LNCaP clone FGC (cell line): ENCODE results near the gene MYCL.
A peak's percentile ranks its signal among the peaks of the same experiment; 100 is the strongest.

Source experiments
- DNase-seq: peaks from one replicate; pipeline ENCODE4 v3.0.0-alpha.2; 2011; ENCODE audit warnings: low read depth
- H3K4me3 ChIP-seq: 2 replicates; pipeline ENCODE4 v1.5.1; 2011; ENCODE audit warnings: mild to moderate bottlenecking, low read depth, low read length, control low read depth
- TF ChIP-seq, protein P1 (sequence below): IDR thresholded peaks from 2 replicates; pipeline ENCODE4 v1.5.1; 2012; ENCODE audit warnings: mild to moderate bottlenecking; ENCODE audit not compliant: control insufficient read depth, insufficient read depth; ENCODE audit errors: extremely low read depth

The MYCL gene

DNA sequence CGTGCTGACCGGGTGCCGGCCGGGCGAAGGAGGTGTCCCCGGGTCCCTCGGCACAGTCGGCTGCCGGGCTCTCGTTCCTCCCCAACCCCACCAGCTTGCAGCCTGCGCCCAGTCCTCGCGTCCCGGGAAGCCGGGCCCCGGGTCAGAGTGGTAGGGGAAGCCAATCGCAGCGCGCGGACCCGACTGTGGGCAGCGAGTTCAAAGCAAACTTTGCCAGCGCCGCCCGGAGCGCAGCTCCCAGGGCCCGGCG lies 328 bp downstream of the MYCL start:
- peak overlapping the region; percentile 64 for H3K4me3 ChIP-seq
- DNase-seq = no peak
- TF ChIP-seq, protein P1, sequence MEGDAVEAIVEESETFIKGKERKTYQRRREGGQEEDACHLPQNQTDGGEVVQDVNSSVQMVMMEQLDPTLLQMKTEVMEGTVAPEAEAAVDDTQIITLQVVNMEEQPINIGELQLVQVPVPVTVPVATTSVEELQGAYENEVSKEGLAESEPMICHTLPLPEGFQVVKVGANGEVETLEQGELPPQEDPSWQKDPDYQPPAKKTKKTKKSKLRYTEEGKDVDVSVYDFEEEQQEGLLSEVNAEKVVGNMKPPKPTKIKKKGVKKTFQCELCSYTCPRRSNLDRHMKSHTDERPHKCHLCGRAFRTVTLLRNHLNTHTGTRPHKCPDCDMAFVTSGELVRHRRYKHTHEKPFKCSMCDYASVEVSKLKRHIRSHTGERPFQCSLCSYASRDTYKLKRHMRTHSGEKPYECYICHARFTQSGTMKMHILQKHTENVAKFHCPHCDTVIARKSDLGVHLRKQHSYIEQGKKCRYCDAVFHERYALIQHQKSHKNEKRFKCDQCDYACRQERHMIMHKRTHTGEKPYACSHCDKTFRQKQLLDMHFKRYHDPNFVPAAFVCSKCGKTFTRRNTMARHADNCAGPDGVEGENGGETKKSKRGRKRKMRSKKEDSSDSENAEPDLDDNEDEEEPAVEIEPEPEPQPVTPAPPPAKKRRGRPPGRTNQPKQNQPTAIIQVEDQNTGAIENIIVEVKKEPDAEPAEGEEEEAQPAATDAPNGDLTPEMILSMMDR = no peak

DNA sequence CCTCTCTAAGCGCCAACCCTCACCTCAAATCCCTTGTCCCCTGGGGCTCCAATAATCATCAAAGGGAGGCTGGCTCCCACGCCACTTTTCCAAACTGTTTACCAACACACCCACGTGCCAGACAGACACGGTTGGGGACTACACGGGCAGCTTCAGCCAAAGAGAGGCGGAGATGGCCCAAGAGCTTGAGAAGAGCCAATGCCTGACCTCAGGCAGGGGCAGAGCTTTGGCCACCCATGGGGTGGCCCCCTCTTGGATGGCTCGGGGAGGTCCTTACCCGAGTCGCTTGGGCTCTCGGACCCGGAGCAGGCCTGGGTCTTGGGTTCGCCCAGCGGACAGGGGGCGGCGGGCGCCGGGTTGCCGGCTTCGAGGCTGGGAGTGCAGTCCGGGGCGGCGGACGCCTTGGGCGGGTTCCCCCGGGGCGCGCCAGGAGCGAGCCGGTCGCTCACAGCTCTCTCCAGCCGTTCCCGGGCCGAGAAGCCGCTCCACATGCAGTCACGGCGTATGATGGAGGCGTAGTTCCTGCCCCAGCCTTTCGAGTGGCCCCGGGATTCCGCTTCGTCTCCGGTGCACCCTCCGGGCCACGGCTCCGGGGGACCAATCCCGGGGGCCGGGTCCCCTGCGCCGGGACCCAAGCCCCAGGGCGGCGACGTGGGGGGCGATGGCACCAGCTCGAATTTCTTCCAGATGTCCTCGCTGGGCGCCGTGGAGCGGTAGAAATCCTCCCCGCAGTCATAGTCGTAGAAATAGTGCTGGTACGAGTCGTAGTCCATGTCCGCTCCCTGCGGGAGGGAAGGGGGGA lies 854 bp downstream of the MYCL start:
- H3K4me3 ChIP-seq = peak overlapping the region; percentile 64
- no peak for DNase-seq
- TF ChIP-seq, protein P1 = no peak

DNA sequence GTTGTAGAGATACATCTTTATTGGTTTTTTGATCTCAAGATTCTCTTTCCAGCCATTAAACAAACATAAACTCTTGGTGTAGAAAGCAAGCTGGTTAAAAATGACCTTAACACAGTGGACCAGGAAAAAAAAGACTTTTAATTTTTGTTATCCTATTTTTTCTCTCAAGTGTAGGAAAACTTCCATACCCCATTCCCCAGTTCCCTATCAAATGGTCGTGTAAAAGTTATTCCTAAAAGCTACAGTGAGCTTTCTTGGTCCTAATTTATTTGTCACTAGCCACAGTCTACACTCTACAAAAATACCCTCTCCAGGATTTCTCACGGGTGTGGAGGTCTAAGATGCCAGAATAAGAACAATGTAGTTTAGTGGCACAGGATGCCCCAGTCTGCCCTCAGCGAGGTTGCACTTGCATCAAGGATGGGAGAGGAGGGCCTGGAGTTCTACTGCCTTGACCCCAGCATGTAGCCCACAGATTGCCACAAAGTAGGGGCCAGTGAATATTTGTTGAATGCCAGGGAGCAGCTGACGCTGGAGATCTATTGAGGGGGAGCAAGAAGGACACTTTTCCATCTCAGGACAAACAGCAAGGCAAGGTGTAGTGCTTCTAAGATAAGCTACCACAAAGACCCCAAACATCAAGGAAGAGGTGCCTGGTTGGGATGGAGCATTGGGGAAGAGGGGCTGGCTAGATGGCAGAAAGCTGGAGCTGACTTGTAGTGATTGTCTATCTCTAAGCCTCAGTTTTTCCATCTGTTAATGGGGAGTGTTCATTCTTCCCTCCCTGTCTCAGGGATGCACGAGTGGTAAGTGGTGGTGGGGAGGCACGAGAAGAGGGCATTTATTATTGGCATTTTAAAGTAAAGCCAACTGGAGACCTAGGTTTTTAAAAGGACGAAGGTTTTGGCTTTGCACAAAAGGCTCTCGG lies 1.8 kb downstream of the MYCL start:
- TF ChIP-seq, protein P1 = no peak
- no peak overlapping the region for H3K4me3 ChIP-seq
- no peak for DNase-seq

DNA sequence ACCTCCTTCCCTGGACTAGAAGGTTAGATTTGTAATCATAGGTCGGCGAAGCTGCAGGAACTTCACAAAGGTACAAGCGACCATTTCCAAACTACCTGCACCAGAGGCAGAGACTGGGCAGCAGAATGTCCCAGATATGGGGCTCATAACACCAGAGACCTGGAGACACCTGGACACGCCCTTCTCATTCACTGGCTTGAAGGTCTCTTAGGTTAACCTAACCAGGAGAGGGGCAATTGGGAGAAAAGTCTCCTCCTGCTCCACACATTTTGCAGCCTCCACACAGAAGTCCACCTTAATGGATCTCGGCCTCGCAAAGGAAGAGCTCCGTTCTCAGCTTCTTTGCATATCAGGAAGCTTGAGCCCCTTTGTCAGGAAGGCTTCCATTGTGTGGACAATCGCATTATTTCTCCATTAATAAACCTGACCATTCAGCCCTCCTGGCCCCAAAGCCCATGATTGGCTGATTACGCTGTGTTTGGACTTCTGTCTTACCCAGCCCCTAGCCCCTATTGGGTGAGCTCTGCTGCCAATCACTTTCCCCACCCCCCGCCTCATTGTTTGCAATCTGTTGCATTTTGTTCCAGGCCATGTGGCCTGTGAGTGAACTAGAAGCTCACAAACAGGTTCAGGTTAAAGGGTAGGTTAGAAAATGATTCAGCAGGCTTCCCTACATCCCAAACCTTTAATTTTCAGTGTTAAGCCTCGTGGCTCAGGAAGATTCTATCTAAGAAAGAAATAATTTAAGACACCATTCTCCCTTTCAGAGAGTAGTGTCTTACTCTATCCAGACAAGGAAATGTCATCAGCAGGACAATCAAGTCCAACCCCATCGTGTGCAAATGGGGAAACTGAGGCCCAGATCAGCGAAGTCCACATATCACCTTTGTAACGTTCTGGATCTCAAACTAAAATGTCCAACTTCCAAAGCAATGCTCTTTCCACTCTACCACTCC lies 2.8 kb downstream of the MYCL start:
- DNase-seq = peak; percentile 45
- no peak overlapping the region for H3K4me3 ChIP-seq
- TF ChIP-seq, protein P1 = no peak

DNA sequence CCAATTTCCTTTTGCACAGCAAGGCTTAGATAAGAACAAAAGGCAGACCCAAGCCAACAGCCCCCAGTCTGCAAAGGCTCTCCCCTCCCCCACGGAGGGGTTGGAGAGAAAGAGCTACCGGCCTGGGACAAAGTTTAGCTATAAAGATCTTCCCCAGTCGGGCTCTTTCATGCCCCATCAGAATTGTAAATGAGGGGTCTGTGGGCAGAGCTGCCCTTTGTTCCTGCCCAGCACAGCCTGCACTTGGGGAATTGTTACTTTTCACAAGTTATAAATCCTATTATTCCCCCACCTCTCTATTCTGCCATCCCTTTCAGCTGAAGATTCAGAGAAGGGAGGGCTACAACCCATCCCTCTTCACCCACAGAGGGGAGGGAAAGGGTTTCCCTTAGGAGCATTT lies 3.5 kb downstream of the MYCL start:
- TF ChIP-seq, protein P1 = no peak
- H3K4me3 ChIP-seq = no peak overlapping the region
- no peak for DNase-seq

DNA sequence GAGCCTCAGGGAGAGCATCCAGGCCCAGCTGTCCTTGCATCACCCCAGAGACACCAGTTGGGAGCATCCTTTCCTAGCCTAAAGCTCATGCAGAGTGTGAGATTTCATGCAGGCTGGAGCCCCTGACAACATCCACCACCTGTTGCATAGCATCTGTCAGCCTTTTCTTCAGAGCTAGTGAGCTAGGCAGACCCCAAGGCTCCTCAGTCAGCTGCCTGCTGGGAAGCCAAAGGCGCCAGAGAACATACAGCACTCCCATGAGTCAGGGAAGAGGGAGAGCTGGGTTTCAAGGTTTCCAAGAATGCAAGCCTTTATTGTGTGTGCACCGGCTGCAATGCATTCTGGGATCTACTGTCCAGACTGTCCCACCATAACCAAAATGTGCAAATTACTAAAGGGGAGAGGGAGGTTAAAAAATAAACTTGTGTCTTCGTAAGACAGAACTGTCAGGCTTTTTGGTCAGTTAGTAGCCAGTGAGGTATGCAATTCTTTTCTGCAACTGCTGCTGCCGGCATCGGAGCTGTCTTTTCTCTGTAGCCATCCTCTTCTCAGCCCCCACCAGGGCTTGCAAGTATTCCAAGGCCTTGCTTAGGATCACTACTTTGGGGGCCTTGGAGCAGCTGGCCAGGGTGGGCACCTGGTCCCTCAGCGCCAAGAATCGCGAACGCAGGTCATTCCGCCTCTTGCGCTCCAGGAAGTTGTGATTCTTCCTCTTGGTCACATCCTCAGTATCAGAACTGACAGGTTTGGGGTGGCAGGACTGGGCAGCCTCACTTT lies 4.6 kb downstream of the MYCL start:
- TF ChIP-seq, protein P1 = no peak
- no peak for DNase-seq
- H3K4me3 ChIP-seq = no peak overlapping the region
